ENCODE data around the gene SPRY1.

Gene SPRY1

GRCh38 chr4:123380728-123381716 lies 15.6 kb upstream of the SPRY1 start:
- no peak for DNase-seq

DNA sequence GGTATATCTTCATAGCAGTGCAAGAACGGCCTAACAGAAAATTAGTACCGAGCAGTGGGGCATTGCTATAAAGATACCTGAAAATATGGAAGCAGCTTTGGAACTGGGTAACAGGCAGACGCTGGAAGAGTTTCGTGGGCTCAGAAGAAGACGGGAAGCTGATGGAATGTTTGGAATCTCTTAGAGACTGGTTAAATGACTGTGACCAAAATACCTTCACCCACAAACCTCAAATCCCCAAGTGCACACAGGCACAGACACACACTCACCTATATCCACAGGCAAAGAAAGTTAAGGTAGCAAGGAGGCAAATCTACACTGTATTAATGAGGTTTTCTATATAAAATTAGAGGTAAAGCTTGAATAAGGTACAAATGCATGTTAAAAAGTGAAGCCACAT lies 14.6 kb upstream of the SPRY1 start:
- no peak for DNase-seq

DNA sequence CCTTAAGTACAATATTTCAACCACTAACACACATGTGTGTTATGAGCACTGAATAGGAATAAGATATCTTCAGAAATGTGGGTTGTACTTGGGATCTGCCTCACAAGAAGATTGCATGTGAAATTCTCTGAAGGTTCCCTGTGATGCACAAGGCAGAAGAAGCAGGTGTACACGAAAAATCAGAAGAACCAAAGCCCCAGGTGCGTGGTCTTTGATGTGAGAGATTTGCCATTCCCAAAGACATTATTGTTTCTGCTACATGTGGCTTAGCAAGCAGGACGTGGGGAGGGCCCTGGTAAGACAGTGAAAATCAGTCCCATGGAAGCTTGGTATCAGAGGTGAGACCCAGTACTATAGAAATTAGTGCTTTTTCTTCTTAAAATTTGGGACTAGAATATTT lies 13.0 kb upstream of the SPRY1 start:
- DNase-seq: no peak

DNA sequence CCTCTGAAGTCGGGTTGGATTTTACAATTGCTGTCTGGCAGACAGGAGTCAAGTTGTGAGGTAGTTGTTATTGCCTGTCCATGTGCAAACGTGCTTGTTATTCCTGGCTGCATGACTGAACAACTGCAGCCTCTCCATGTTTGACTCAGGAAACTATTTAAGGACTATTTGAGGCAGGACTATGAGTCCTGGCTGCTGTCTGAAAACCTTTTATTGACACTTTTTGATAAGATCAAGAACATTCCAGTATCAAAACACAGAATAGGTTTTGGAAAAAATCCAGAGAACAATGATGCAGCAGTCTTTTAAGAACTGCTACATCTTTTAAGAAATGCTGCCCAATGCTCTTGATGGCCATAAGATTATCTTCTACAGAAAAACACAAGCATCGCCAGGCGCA lies 10.0 kb upstream of the SPRY1 start:
- no peak for DNase-seq

- DNase-seq: no peak
Observed at GRCh38 chr4:123390846-123391456, 5.6 kb upstream of the SPRY1 start.

DNA sequence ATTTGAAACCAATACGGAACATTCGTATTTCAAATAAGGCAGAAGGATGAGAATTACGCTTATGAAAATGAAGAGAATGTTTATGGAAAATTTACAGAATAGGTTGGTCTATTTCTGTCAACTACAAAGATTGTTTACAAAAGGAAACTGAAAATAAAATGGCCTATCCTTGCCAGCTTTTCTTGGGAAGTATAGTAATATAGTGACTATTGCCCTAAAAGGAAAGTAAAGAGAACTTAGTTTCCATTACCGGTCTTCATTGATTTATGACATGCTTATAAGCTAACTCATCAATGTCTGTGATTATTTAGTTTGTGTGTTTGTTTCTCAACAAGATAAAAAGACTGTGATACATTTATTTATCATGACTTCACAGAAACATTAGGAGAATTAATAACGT lies 2.9 kb upstream of the SPRY1 start:
- no peak for DNase-seq

- no peak for DNase-seq
Observed at GRCh38 chr4:123397144-123398065, 810 bp downstream of the SPRY1 start.

DNA sequence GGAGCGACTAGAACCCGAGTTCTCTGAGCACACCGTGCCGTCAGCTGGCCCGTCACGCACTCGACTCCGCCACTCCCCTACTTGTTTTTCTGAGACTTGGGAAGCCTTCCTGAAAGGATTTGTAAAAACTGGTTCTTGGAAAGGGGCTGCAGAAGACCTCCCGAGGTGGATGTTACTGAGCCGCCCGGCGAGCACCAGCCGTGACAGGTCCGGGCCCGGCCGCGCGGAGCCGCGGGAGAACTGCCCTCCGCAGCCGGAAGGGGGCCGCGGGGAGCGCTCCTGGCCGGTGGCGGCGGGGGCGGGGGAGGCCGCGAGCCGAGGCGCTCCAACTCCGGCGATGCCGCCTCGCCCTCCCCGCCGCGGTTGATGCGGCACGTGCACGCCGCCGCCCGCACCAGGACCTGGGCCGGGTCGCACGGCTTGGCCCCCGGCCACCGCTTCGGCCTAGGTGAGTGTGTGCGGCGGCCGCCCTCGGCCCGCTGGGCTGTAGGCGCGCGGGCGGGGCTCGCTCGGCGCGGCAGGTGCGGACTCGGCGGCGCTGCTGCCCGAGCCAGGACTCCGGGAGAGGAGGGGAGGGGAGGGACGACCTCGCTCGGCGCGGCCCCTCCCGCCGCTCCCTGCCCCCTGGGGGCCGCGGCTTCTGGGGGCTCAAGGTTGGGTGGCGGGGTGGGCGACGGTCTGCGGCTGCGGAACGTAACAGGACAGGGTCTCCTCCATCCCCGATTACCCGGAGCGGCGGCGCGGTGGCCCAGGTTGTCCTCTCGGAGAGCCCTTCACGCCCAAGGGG lies 1.7 kb downstream of the SPRY1 start:
- DNase-seq: peak; percentile 22

DNA sequence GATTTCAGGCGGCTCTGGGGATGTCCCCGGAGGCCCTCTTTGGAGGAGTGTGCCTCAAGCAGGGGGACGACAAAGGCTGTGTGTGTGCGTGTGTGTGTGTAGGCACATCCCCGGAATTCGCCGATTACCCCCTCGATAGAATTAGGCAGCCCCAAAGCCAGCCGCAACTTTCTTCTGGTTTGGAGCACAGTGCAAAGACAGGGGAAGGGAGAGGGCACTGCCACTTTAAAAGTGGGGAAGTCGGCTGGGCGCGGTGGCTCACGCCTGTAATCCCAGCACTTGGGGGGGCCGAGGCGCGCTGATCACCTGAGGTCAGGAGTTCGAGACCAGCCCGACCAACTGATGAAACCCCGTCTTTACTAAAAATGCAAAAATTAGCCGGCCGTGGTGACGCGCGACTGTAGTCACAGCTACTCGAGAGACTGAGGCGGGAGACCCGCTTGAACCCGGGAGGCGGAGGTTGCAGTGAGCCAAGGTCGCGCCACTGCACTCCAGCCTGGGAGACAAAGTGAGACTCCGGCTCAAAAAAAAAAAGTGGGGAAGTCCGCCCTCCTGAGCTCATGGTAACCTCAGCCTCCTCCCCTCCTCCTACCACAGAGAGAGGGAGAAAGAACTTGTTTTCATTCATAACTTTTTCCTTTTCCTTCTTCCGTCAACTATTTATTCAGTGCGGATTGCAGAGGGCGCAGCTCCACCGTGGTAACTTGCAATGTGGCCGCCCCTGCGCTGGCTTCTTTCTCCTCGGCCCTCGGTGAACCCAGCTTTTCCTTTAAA lies 2.4 kb downstream of the SPRY1 start:
- DNase-seq: no peak

DNA sequence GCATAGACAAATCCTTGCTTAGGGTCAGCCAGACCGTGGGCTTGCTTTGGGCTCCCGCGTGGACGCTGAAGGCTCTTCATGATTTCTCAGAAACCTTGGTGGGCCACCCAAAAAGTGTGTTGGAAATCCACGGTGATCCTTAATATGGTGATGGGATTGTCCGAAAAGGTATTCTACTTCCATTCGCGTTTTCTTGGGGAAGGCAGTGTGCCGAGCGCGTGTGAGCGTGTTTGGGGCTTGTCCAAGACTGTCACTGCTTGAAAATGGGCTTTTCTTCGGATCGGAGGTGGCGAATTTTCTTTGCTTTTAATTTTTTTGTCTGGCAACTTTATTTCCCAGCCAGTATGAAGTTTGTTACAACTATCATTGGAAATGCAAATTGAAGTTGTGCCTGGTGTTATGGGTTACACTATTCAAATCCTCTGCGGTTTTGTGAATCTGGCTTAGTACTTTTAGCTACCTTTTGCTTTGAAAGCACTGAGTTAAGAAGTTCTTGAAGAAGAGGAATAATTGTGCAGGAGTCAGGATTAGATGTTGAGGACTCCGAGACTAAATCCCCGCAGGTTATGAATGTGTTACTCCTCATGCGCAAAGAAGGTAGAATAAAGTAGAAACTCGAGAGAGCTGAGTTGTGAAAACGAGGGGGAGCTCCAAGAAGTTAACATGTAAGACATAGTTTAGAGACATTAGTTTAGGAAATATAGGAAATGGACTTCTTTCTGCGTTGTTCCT lies 3.2 kb downstream of the SPRY1 start:
- no peak for DNase-seq

GRCh38 chr4:123401271-123402120 lies 4.9 kb downstream of the SPRY1 start:
- DNase-seq: no peak

- DNase-seq: no peak
Observed at GRCh38 chr4:123402121-123402465, 5.5 kb downstream of the SPRY1 start.

DNA sequence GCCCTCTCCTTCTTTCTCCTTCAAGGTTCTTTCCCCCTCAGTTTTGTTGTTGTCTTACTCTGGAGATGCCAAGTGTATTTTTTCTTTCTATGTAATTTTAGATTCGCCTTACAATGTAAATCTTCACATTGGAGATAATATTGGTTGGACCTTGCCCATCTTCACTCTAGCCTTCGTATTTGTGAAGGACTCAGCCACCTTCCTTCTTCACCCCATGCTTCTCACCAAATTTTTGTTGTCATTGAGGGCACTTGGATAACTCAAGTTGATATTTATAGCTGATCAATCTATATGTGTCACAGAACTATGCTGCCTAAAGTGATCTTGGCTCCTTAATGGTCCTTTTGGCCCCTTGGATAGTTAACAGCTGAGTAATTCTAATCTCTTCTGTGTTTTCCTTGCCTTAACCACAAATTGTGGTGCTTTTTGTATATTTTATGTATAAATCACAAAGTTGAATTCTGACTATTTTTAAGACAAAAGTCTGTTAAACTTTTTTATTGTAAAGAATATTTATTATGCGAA lies 6.5 kb downstream of the SPRY1 start:
- no peak for DNase-seq

DNA sequence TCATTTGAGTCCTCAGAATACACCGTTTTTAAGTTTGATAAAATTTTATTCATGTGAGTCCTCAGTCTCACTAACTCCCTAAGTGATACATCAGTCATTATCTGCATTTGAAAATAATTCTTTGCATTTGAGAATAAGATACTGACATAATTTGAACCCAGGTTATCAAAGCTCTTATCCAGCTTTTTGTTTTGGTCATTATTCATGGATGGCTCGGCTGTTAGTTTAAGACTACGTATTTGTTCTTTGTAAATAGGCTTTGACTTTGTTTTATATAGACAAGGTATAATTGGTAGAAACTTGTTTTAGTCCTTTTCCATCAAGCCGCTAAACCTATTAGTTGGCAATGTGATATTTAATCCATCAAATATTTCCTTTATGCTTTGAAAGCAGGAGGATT lies 7.9 kb downstream of the SPRY1 start:
- DNase-seq: no peak

DNA sequence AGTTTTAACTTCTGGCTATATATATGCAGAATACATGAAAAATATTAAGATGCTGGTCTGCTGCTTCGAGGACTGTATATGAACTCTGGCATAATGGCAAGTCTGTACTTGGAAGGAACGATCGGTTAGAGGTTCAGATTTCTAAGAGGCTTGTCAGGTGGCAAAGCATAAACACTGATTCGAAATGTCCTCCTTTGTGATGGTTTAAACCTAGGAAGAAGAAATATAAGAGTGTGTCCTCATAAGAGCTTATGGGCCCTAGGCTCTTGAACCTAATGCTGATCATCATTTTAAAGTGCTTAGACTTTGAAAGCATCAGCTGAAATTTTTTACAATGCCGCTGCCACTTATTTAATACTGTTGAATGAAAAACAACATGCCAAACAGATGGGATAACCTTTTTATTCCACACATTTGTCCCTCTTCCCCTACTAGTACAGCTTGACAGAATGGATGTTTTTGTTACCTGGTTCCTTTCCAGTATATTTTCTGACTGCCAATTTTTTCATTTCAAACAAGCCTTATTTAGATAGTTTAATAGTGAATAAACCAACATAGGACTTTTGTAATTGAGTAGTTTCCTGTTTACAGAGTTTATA lies 8.8 kb downstream of the SPRY1 start:
- DNase-seq: no peak

DNA sequence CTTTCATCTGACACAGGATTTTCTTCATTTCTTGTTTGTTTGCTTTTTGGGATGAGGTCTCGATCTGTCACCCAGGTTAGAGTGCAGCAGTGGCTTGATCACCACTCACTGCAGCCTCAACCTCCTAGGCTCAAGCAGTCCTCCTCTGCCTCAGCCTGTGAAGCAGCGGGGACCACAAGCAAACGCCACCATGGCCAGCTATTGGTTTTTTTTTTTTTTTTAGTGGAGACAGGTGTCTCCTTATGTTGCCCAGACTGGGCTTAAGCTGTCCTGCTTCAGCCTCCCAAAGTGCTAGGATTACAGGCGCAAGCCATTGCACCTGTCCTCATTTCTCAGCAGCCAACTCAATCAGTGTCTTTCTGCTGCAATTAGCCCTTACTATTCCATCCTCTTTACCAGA lies 10.3 kb downstream of the SPRY1 start:
- DNase-seq: no peak

DNA sequence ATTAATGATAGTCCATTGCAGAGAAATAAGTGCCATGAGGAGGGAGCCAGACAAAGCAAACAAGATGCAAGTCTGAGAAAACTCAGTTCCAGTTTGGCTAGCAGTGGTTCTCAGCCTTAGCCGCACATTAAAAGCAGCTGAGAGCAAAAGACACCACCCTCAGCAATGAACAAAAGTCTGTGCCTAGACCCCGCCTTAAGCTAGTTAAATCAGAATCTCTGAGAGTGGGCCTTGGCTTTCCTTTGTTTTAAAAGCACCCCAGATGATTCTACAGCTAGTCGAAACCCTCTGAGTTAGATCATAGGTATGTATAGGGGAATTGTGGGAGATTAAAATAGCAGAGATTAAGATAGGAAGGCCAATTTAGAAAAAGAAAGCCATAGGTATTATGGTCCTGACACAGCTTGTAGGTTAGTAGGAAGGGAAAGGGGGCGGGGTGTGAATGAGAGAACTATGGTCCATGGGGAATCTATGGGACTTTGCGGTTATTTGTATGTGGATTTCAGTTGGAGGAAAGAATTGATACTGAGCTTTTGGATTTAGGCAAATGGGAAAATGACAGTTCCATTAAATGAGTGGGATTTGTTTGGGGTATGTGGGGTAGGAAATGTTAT lies 12.0 kb downstream of the SPRY1 start:
- DNase-seq: no peak

DNA sequence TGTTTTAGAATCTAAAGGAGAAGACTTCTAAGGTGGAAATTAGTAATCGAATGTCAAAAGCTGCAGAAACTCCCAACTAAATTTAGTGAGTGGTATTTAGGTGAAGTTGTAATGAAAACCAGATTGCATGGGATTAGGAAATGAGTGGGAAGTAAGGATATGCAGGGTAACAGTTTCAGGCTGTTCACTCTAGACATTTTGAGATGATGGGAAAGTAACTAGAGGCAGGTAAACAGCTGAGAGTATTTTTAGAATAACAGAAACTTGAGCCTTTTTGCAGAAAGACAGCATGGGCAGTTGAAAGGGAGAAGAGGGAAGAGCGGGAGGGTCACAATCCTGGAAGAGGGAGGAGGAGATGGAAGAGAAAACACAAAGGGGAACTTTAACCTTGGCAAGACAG lies 12.7 kb downstream of the SPRY1 start:
- no peak for DNase-seq

DNA sequence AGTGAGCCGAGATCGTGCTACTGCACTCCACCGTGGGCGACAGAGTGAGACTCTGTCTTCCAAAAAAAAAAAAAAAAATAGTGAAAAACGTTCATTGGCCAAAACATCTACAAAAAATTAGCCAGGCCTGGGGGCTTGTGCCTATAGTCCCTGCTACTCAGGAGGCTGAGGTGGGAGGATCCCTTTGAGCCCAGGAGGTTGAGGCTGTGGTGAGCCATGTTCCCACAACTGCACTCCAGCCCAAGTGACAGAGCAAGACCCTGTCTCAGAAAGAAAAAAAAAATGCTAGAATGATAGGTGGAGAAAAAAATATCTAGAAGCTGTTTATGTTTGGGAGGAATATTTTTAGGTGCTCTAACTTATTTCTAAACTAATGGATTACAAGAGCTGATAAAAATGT lies 14.9 kb downstream of the SPRY1 start:
- no peak for DNase-seq

Measured in NCI-H774 (cell line).